A549 (cell line): ENCODE results near the gene SEMA3A. TPM values are rescaled to one million over a fixed set of nuclear protein-coding genes. Genes with fewer than 3 reads are reported as not detected.

Experiments
- ATAC-seq, 2 experiments: fragments of 200-7000 bp in 1 of 2; fragments of >200 bp in 1 of 2; cut with Nextera tagmentation in 1 of 2; cut with Tn5 transposase in 1 of 2; 3 replicates each; pipeline versions ENCODE4 v1.8.0 to v1.9.1; 2018 to 2020; ENCODE audit warnings: mild to moderate bottlenecking in 1 of 2, moderate library complexity in 1 of 2
- CTCF ChIA-PET: fragments of 300-600 bp; sonication (Branson Sonifier 250); formaldehyde crosslinking; extraction: SDS; loops from one replicate; lab custom pipeline; 2021; ENCODE audit warnings: antibody characterized with exemption, inconsistent platforms; lab: Yijun Ruan, JAX
- POLR2A ChIA-PET: fragments of 350-600 bp; formaldehyde crosslinking; extraction: SDS; loops from one replicate; lab custom pipeline; 2021; ENCODE audit warnings: antibody characterized with exemption, inconsistent platforms; lab: Yijun Ruan, JAX
- DNase-seq, 2 experiments: peaks; one replicate each; pipeline versions ENCODE4 v3.0.0 to v3.0.0-alpha.2; 2011 to 2016; ENCODE audit warnings: low read depth in 1 of 2, low spot score in 1 of 2
- FAIRE-seq: peaks from 2 replicates; lab custom pipeline; 2011; peaks lifted over from hg19 to GRCh38; lab: Jason Lieb, UNC
- H3K27ac ChIP-seq, 2 experiments: fragments of >200 bp; sonication (Bioruptor Twin); formaldehyde crosslinking; 3 replicates each; pipeline ENCODE4 v1.5.1; 2016 to 2017
- H3K4me1 ChIP-seq: fragments of >200 bp; sonication (Bioruptor Twin); formaldehyde crosslinking; 3 replicates; pipeline ENCODE4 v1.6.1; 2016
- H3K4me2 ChIP-seq: fragments of >200 bp; sonication (Bioruptor Twin); formaldehyde crosslinking; 3 replicates; pipeline ENCODE4 v1.6.1; 2016
- H3K4me3 ChIP-seq: fragments of >200 bp; sonication (Bioruptor Twin); formaldehyde crosslinking; 3 replicates; pipeline ENCODE4 v1.5.1; 2016
- H3K9me3 ChIP-seq: fragments of >200 bp; sonication (Bioruptor Twin); formaldehyde crosslinking; 3 replicates; pipeline ENCODE4 v1.6.1; 2016
- ATOH8 ChIP-seq: fragments of 250-450 bp; sonication (Bioruptor Pico); IDR thresholded peaks from 2 replicates; pipeline ENCODE4 v1.5.0; 2020; ENCODE audit warnings: low read depth, mild to moderate bottlenecking, moderate library complexity
- CBX8 ChIP-seq: fragments of 200-600 bp; sonication (generic); IDR thresholded peaks from 2 replicates; pipeline ENCODE4 v1.6.1; 2016
- CHD2 ChIP-seq: fragments of 150-350 bp; IDR thresholded peaks from 2 replicates; pipeline ENCODE4 v1.6.1; 2014; ENCODE audit warnings: low read length; ENCODE audit not compliant: partially characterized antibody
- CTCF ChIP-seq: fragments of >200 bp; sonication (Bioruptor Twin); formaldehyde crosslinking; IDR thresholded peaks from 3 replicates; pipeline ENCODE4 v1.5.1; 2016
- EHMT2 ChIP-seq: fragments of 200-600 bp; sonication (generic); IDR thresholded peaks from 2 replicates; pipeline ENCODE4 v1.6.1; 2016; ENCODE audit warnings: antibody characterized with exemption, low read depth, mild to moderate bottlenecking, moderate library complexity
- ELK1 ChIP-seq: fragments of 150-350 bp; IDR thresholded peaks from 2 replicates; pipeline ENCODE4 v1.6.1; 2014; ENCODE audit warnings: low read depth, mild to moderate bottlenecking, low read length
- FOXS1 ChIP-seq: fragments of 250-450 bp; sonication (Bioruptor Pico); IDR thresholded peaks from 2 replicates; pipeline ENCODE4 v1.5.0; 2020; ENCODE audit warnings: mild to moderate bottlenecking, moderate library complexity
- HEYL ChIP-seq: fragments of 250-450 bp; sonication (Bioruptor Pico); IDR thresholded peaks from 2 replicates; pipeline ENCODE4 v1.8.0; 2021; ENCODE audit warnings: mild to moderate bottlenecking, moderate library complexity
- HOXA7 ChIP-seq: fragments of 250-450 bp; sonication (Bioruptor Pico); IDR thresholded peaks from 2 replicates; pipeline ENCODE4 v1.5.0; 2020; ENCODE audit warnings: mild to moderate bottlenecking, moderate library complexity
- KDM1A ChIP-seq: fragments of 200-600 bp; sonication (generic); IDR thresholded peaks from 2 replicates; pipeline ENCODE4 v1.6.1; 2016; ENCODE audit warnings: low read depth, mild to moderate bottlenecking
- KDM5A ChIP-seq: fragments of 200-600 bp; sonication (generic); IDR thresholded peaks from 2 replicates; pipeline ENCODE4 v1.6.1; 2016; ENCODE audit warnings: antibody characterized with exemption, mild to moderate bottlenecking
- MYC ChIP-seq: IDR thresholded peaks from 2 replicates; pipeline ENCODE4 v1.6.1; 2012; ENCODE audit warnings: mild to moderate bottlenecking, inconsistent platforms, low read length, improper control_type of control experiment, borderline replicate concordance
- NPAS2 ChIP-seq: fragments of 250-450 bp; sonication (Bioruptor Pico); IDR thresholded peaks from 2 replicates; pipeline ENCODE4 v1.8.0; 2022; ENCODE audit warnings: mild to moderate bottlenecking, moderate library complexity, borderline replicate concordance
- POLR2A ChIP-seq: IDR thresholded peaks from 2 replicates; pipeline ENCODE4 v1.6.1; 2012; ENCODE audit warnings: mild to moderate bottlenecking, low read length
- POLR2AphosphoS2 ChIP-seq: conservative IDR thresholded peaks from 2 replicates; pipeline ENCODE4 v1.6.1; 2012; ENCODE audit warnings: low read length, improper control_type of control experiment, inconsistent platforms
- RAD21 ChIP-seq, 2 experiments: fragments of >200 bp in 1 of 2; sonication (Bioruptor Twin) in 1 of 2; formaldehyde crosslinking in 1 of 2; IDR thresholded peaks in 1 of 2; conservative IDR thresholded peaks in 1 of 2; 2 replicates in 1 of 2; 3 replicates in 1 of 2; pipeline ENCODE4 v1.6.1; 2012 to 2018; ENCODE audit warnings: inconsistent platforms in 1 of 2
- SMC3 ChIP-seq: fragments of >200 bp; sonication (Bioruptor Twin); formaldehyde crosslinking; IDR thresholded peaks from 3 replicates; pipeline ENCODE4 v1.6.1; 2018; ENCODE audit warnings: inconsistent platforms
- SREBF2 ChIP-seq: fragments of 450-650 bp; IDR thresholded peaks from 2 replicates; pipeline ENCODE4 v1.6.1; 2014; ENCODE audit warnings: mild to moderate bottlenecking, moderate library complexity
- ZC3H11A ChIP-seq: fragments of 450-650 bp; IDR thresholded peaks from 2 replicates; pipeline ENCODE4 v1.6.1; 2014; ENCODE audit warnings: antibody characterized with exemption, mild to moderate bottlenecking
- ZNF302 ChIP-seq: fragments of 250-450 bp; sonication (Bioruptor Pico); IDR thresholded peaks from 2 replicates; pipeline ENCODE4 v1.9.0; 2021; ENCODE audit warnings: inconsistent platforms, mild to moderate bottlenecking, moderate library complexity
- WGBS: methylation state at CpG from one replicate; pipeline ENCODE4 v1.1.6; 2017; ENCODE audit errors: missing lambda C conversion rate; 5-methylcytosine and 5-hydroxymethylcytosine counted together
- polyA plus RNA-seq, 4 experiments: library from polyadenylated mRNA; depleted of rRNA in 3 of 4; stranded (reverse); fragments of >200 nt; fragmentation: RNase III in 1 of 4; extraction: RNeasy Plus Mini Kit Qiagen cat#74134 plus additional on column Dnase treatment in 1 of 4; gene quantifications; 2 replicates in 3 of 4; 3 replicates in 1 of 4; pipeline ENCODE4 v1.2.3, GENCODE V29; 2011 to 2017
- TF ChIP-seq, protein P1 (sequence below): fragments of 250-450 bp; sonication (Bioruptor Pico); IDR thresholded peaks from 2 replicates; pipeline ENCODE4 v1.5.0; 2021; ENCODE audit warnings: mild to moderate bottlenecking, moderate library complexity, borderline replicate concordance
- TF ChIP-seq, protein P2 (sequence below): IDR thresholded peaks from 2 replicates; pipeline ENCODE4 v1.6.1; 2012
- TF ChIP-seq, protein P3 (sequence below): fragments of >200 bp; sonication (Bioruptor Twin); formaldehyde crosslinking; IDR thresholded peaks from 3 replicates; pipeline ENCODE4 v1.6.1; 2016

The SEMA3A gene
- polyA plus RNA-seq, 2 of the 4 experiments (the other 2 are of a cell fraction) = 3.6 to 19.1 TPM

DNA sequence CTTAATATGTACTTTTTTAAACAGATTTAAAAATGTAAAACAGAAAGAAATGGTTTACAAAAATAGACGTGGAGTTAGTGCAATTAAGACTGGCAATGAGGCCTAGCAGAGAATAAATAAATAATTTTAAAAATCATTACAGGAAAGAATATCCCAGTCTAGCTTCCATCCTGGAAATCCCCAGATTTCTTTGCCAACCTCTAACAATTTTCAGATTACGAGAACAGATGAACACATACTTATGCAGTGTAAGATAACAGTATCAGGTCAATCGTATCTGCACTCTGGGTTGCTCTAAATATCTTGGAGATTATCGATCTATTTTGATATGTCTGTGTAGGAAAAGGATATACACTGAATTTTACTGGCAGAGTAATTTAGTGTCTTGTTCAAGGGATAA, 210.5 kb downstream of the SEMA3A start:
- FAIRE-seq = peak; percentile 32
- no peak overlapping the region for H3K4me3 ChIP-seq

DNA sequence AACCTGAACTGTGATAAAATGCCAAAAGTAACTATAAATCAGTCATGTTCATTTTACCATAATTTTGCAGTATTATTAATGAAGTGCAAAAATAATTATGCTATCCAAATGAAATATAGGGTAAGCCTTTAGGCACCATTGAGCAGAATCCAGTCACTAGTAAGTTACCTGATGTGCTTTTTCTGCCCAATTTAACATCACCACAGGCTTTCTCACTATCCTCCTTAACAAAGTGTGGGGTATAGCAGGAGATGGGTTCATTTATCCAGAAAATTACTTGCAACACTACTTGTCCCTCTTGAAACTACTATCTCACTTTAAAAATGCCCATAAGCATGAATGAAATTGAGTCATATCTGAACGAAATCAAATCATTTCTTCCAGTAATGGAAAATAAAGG, 211.0 kb downstream of the SEMA3A start:
- Histone ChIP-seq H3K27ac (no peak overlapping the region), H3K4me3 (no peak overlapping the region), H3K9me3 (peaks cover 6% of the 10 kb centered on the region; the same call in 1 of the 3 replicates), H3K4me2 (no peak overlapping the region), H3K4me1 (no peaks in the 10 kb centered on the region)
- DNase-seq = no peak
- no peak for ATAC-seq
- FAIRE-seq = no peak
- TF ChIP-seq MYC (no peak), ZC3H11A (no peak), RAD21 (conservative IDR thresholded peaks at IDR 0.05 in 1 of 2, IDR thresholded peaks at IDR 0.05 in 1 of 2) (no peak), NPAS2 (CRISPR knock-in tag) (no peak), EHMT2 (no peak), POLR2AphosphoS2 (no peak), CTCF (no peak), HEYL (CRISPR knock-in tag) (no peak), ZNF302 (no peak), CHD2 (no peak), HOXA7 (CRISPR knock-in tag) (no peak), KDM1A (no peak), CBX8 (no peak)
- TF ChIP-seq, protein P1, sequence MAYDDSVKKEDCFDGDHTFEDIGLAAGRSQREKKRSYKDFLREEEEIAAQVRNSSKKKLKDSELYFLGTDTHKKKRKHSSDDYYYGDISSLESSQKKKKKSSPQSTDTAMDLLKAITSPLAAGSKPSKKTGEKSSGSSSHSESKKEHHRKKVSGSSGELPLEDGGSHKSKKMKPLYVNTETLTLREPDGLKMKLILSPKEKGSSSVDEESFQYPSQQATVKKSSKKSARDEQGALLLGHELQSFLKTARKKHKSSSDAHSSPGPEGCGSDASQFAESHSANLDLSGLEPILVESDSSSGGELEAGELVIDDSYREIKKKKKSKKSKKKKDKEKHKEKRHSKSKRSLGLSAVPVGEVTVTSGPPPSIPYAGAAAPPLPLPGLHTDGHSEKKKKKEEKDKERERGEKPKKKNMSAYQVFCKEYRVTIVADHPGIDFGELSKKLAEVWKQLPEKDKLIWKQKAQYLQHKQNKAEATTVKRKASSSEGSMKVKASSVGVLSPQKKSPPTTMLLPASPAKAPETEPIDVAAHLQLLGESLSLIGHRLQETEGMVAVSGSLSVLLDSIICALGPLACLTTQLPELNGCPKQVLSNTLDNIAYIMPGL (CRISPR knock-in tag) = no peak
- TF ChIP-seq, protein P2, sequence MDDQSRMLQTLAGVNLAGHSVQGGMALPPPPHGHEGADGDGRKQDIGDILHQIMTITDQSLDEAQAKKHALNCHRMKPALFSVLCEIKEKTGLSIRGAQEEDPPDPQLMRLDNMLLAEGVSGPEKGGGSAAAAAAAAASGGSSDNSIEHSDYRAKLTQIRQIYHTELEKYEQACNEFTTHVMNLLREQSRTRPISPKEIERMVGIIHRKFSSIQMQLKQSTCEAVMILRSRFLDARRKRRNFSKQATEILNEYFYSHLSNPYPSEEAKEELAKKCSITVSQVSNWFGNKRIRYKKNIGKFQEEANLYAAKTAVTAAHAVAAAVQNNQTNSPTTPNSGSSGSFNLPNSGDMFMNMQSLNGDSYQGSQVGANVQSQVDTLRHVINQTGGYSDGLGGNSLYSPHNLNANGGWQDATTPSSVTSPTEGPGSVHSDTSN = no peak
- CTCF ChIA-PET = no interaction called here
- WGBS = 83% methylated on average over 1 of the region's 1 CpG
- POLR2A ChIA-PET = no interaction called here

More for the DNA sequence above, 210.5 kb downstream of the SEMA3A start:
- H3K27ac ChIP-seq = 0 out of 6 replicates have a peak overlapping the region, but pooled peaks of 1 of the 2 experiments have one; percentile 6
- CTCF ChIA-PET = no interaction called here
- H3K9me3 ChIP-seq = peaks cover 6% of the 10 kb centered on the region; the same call in 1 of the 3 replicates
- no peak for TF ChIP-seq POLR2A
- no peak for TF ChIP-seq ELK1
- no peak for TF ChIP-seq SREBF2
- DNase-seq (no peak), ATAC-seq (no peak)
- 71% methylated on average over 4 of the region's 4 CpGs for WGBS
- H3K4me2 ChIP-seq = no peak overlapping the region
- POLR2A ChIA-PET = no interaction called here
- H3K4me1 ChIP-seq = no peaks in the 10 kb centered on the region

DNA sequence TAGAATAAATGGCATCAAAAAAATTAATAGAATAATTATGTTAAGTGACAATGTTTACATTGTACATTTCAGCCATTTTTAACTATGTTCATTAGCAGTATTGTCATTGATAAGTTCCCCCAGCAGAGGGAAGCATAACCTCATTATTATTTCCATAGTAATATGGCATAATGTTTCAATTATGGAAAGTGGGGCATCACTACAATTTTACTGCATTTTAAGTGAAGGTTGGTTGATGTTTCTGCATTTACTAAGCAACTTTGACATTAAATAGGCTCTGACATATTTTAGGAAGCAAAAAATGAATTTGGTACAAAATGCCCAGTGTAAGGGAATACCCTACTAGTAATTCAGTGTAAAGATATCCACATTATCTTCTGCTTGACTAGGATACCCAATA, 218.3 kb downstream of the SEMA3A start:
- CTCF ChIA-PET = interaction anchor here (0.7 to 2.5 kb wide), 4 partner anchors 11 to 1049 kb away, joined by 3 to 10 read pairs (median 3); no protein-coding TSS in a partner anchor
- Histone ChIP-seq H3K4me2 (no peak overlapping the region), H3K4me1 (no peaks in the 10 kb centered on the region), H3K4me3 (no peak overlapping the region), H3K27ac (no peak overlapping the region), H3K9me3 (no peaks in the 10 kb centered on the region; the same call in 2 of the 3 replicates)
- DNase-seq (peak; percentile 6 to 35), FAIRE-seq (peak; percentile 93), ATAC-seq (peak in 1 of 2 experiments; percentile 69; a peak in 3 of 6 replicates)
- POLR2A ChIA-PET = no interaction called here
- TF ChIP-seq, protein P3, sequence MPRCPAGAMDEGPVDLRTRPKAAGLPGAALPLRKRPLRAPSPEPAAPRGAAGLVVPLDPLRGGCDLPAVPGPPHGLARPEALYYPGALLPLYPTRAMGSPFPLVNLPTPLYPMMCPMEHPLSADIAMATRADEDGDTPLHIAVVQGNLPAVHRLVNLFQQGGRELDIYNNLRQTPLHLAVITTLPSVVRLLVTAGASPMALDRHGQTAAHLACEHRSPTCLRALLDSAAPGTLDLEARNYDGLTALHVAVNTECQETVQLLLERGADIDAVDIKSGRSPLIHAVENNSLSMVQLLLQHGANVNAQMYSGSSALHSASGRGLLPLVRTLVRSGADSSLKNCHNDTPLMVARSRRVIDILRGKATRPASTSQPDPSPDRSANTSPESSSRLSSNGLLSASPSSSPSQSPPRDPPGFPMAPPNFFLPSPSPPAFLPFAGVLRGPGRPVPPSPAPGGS = no peak
- no peak for TF ChIP-seq CBX8
- peak; percentile 94 to 97 for TF ChIP-seq RAD21 (conservative IDR thresholded peaks at IDR 0.05 in 1 of 2, IDR thresholded peaks at IDR 0.05 in 1 of 2)
- TF ChIP-seq SMC3 = peak; percentile 98
- no peak for TF ChIP-seq ATOH8 (CRISPR knock-in tag)
- no peak for TF ChIP-seq POLR2A
- TF ChIP-seq EHMT2 = no peak
- peak; percentile 84 for TF ChIP-seq CTCF
- no peak for TF ChIP-seq KDM5A
- TF ChIP-seq FOXS1 (CRISPR knock-in tag) = no peak
